GM23338 (cell line): ENCODE results near the gene CNPY3. TPM values are rescaled to one million over a fixed set of nuclear protein-coding genes. Genes with fewer than 3 reads are reported as not detected.

Source experiments
- ATAC-seq: fragments of 200-7000 bp; cut with Tn5 transposase; 3 replicates; pipeline ENCODE4 v1.9.1; 2020
- DNase-seq: peaks from one replicate; pipeline ENCODE4 v3.0.0-alpha.2; 2015; ENCODE audit warnings: low spot score
- H2AFZ ChIP-seq: fragments of 200-600 bp; sonication (generic); 2 replicates; pipeline ENCODE4 v1.8.0; 2016; ENCODE audit warnings: antibody characterized with exemption, mild to moderate bottlenecking, moderate library complexity
- H3F3A ChIP-seq: fragments of 200-600 bp; sonication (generic); replicated peaks from 2 replicates; pipeline ENCODE4 v1.8.0; 2017; ENCODE audit warnings: antibody characterized with exemption, mixed run types, low read depth
- H3K27ac ChIP-seq: fragments of 200-600 bp; sonication (generic); 2 replicates; pipeline ENCODE4 v1.6.1; 2016; ENCODE audit warnings: low read depth
- H3K27me3 ChIP-seq: fragments of 200-600 bp; sonication (generic); 2 replicates; pipeline ENCODE4 v1.8.0; 2016; ENCODE audit warnings: mild to moderate bottlenecking, mixed run types, moderate library complexity; ENCODE audit not compliant: insufficient read depth
- H3K36me3 ChIP-seq: fragments of 200-600 bp; sonication (generic); 2 replicates; pipeline ENCODE4 v1.8.0; 2016; ENCODE audit warnings: mild to moderate bottlenecking; ENCODE audit not compliant: insufficient read depth
- H3K4me1 ChIP-seq: fragments of 200-600 bp; sonication (generic); 2 replicates; pipeline ENCODE4 v1.8.0; 2016; ENCODE audit warnings: mild to moderate bottlenecking, moderate library complexity; ENCODE audit not compliant: insufficient read depth
- H3K4me2 ChIP-seq: fragments of 200-600 bp; sonication (generic); 2 replicates; pipeline ENCODE4 v1.7.1; 2017; ENCODE audit warnings: mixed run types
- H3K4me3 ChIP-seq: fragments of 200-600 bp; sonication (generic); 2 replicates; pipeline ENCODE4 v1.6.1; 2016; ENCODE audit warnings: mixed run types
- H3K79me2 ChIP-seq: fragments of 200-600 bp; sonication (generic); replicated peaks from 2 replicates; pipeline ENCODE4 v1.8.0; 2017; ENCODE audit warnings: mild to moderate bottlenecking; ENCODE audit not compliant: insufficient read depth
- H3K9me2 ChIP-seq: fragments of 200-600 bp; sonication (generic); 2 replicates; pipeline ENCODE4 v1.8.0; 2017; ENCODE audit not compliant: insufficient read depth
- H4K20me1 ChIP-seq: fragments of 200-600 bp; sonication (generic); replicated peaks from 2 replicates; pipeline ENCODE4 v1.8.0; 2017; ENCODE audit warnings: mild to moderate bottlenecking; ENCODE audit not compliant: insufficient read depth
- H3K27ac Mint-ChIP-seq: 2 replicates; pipeline ENCODE4 v1.8.0; 2020; ENCODE audit warnings: inconsistent platforms, mild to moderate bottlenecking, moderate library complexity, mixed read lengths
- H3K27me3 Mint-ChIP-seq: 3 replicates; pipeline ENCODE4 v1.8.0; 2022; ENCODE audit warnings: low read depth, mild to moderate bottlenecking, moderate library complexity, mixed read lengths, inconsistent platforms; ENCODE audit not compliant: insufficient read depth, poor library complexity
- H3K36me3 Mint-ChIP-seq: 3 replicates; pipeline ENCODE4 v1.8.0; 2021; ENCODE audit warnings: low read depth, mild to moderate bottlenecking, inconsistent platforms, moderate library complexity, mixed read lengths
- H3K4me1 Mint-ChIP-seq: 3 replicates; pipeline ENCODE4 v1.8.0; 2020; ENCODE audit warnings: mild to moderate bottlenecking, inconsistent platforms, mixed read lengths
- H3K4me3 Mint-ChIP-seq: 3 replicates; pipeline ENCODE4 v1.8.0; 2021; ENCODE audit warnings: moderate library complexity, mild to moderate bottlenecking, inconsistent platforms, mixed read lengths
- H3K9me3 Mint-ChIP-seq: 3 replicates; pipeline ENCODE4 v1.8.0; 2020; ENCODE audit warnings: moderate library complexity, mild to moderate bottlenecking, inconsistent platforms, mixed read lengths
- CREB1 ChIP-seq: fragments of 250-450 bp; sonication (Bioruptor Pico); IDR thresholded peaks from 2 replicates; pipeline ENCODE4 v1.5.0; 2020; ENCODE audit warnings: low read depth, mild to moderate bottlenecking, moderate library complexity
- ETS1 ChIP-seq: IDR thresholded peaks from 2 replicates; pipeline ENCODE4 v1.6.1; 2016; ENCODE audit warnings: antibody characterized with exemption
- EZH2 ChIP-seq: fragments of 200-600 bp; sonication (generic); IDR thresholded peaks from one replicate; pipeline ENCODE4 v1.8.0; 2017; ENCODE audit warnings: antibody characterized with exemption, mild to moderate bottlenecking, low read depth; ENCODE audit not compliant: unreplicated experiment
- EZH2phosphoT487 ChIP-seq: fragments of 200-600 bp; sonication (generic); IDR thresholded peaks from one replicate; pipeline ENCODE4 v1.8.1; 2018; ENCODE audit warnings: antibody characterized with exemption; ENCODE audit not compliant: unreplicated experiment
- JUNB ChIP-seq: IDR thresholded peaks from one replicate; pipeline ENCODE4 v1.6.1; 2016; ENCODE audit warnings: antibody characterized with exemption; ENCODE audit not compliant: unreplicated experiment
- NANOG ChIP-seq: IDR thresholded peaks from 2 replicates; pipeline ENCODE4 v1.6.1; 2016; ENCODE audit warnings: antibody characterized with exemption, borderline replicate concordance
- POLR2AphosphoS5 ChIP-seq: IDR thresholded peaks from 2 replicates; pipeline ENCODE4 v1.6.1; 2016; ENCODE audit warnings: antibody characterized with exemption, low read depth
- STAT1 ChIP-seq: IDR thresholded peaks from one replicate; pipeline ENCODE4 v1.6.1; 2016; ENCODE audit warnings: antibody characterized with exemption; ENCODE audit not compliant: unreplicated experiment
- ZNF114 ChIP-seq: fragments of 250-450 bp; sonication (Bioruptor Pico); IDR thresholded peaks from 2 replicates; pipeline ENCODE4 v1.5.0; 2020; ENCODE audit warnings: mild to moderate bottlenecking, moderate library complexity
- ZNF331 ChIP-seq: fragments of 250-450 bp; sonication (Bioruptor Pico); IDR thresholded peaks from 2 replicates; pipeline ENCODE4 v1.5.0; 2020; ENCODE audit warnings: low read depth, mild to moderate bottlenecking, moderate library complexity
- ZNF462 ChIP-seq: fragments of 250-450 bp; sonication (Bioruptor Pico); IDR thresholded peaks from 2 replicates; pipeline ENCODE4 v1.5.0; 2020; ENCODE audit warnings: mild to moderate bottlenecking, moderate library complexity
- polyA plus RNA-seq: library from polyadenylated mRNA; unstranded; fragments of >200 nt; fragmentation: Nextera tagmentation; extraction: Ambion mirVana; gene quantifications from 2 replicates; pipeline ENCODE4 v1.2.1, GENCODE V29; 2016
- total RNA-seq: library from RNA; depleted of rRNA; stranded (reverse); fragments of >200 nt; shearing (Covaris generic); gene quantifications from 2 replicates; pipeline ENCODE4 v1.2.3, GENCODE V29; 2014
- TF ChIP-seq, protein P1 (sequence below), 2 experiments: fragments of 200-600 bp in 1 of 2; sonication (generic) in 1 of 2; conservative IDR thresholded peaks; 2 replicates each; pipeline versions ENCODE4 v1.5.1 to v1.6.1; 2016 to 2017; ENCODE audit warnings: antibody characterized with exemption in 2 of 2, low read depth in 2 of 2, mild to moderate bottlenecking in 2 of 2, moderate library complexity in 1 of 2
- TF ChIP-seq, protein P2 (sequence below): IDR thresholded peaks from one replicate; pipeline ENCODE4 v1.6.1; 2018; ENCODE audit warnings: antibody characterized with exemption; ENCODE audit not compliant: unreplicated experiment

Gene CNPY3
- total and polyA plus RNA-seq, 2 experiments from 2014 or later = 67.0 to 74.5 TPM

DNA sequence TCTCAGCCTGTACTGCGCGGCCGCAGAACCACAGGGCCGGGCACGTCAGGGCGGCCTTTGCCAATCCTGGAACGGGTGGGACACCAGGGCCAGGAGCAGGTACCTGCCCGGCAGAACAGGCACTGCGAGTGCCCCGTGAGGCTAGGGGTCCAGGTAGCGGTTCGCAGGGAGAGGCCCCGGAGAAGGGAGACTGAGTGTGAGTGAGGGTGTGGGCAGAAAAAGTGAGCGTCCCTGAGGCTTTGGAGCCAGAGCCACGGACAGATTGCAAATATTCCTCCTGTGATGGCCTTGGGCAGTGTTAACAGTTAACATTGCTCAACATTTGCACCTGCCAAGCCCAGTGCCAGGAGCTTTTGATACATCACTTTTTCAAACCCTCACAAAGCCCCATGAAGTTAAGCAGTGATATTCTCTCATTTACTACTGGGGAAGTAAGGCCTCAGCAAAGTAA lies 31.8 kb downstream of the CNPY3 start:
- DNase-seq (no peak), ATAC-seq (no peak)
- Mint-ChIP-seq H3K27me3 (peaks cover 25% of the 10 kb centered on the region), H3K4me3 (peak overlapping the region; percentile 84), H3K9me3 (no peaks in the 10 kb centered on the region), H3K27ac (no peak overlapping the region), H3K36me3 (peaks cover 3% of the 10 kb centered on the region; the same call in 2 of the 3 replicates), H3K4me1 (peaks cover 9% of the 10 kb centered on the region; the same call in 2 of the 3 replicates)
- H3K9me2 ChIP-seq = no peaks in the 10 kb centered on the region
- H2AFZ ChIP-seq = peak overlapping the region; percentile 98
- no peaks in the 10 kb centered on the region for H4K20me1 ChIP-seq
- peak overlapping the region; percentile 88 for H3K4me2 ChIP-seq
- H3F3A ChIP-seq = peaks cover 17% of the 10 kb centered on the region; the same call in 1 of the 2 replicates
- TF ChIP-seq, protein P1, sequence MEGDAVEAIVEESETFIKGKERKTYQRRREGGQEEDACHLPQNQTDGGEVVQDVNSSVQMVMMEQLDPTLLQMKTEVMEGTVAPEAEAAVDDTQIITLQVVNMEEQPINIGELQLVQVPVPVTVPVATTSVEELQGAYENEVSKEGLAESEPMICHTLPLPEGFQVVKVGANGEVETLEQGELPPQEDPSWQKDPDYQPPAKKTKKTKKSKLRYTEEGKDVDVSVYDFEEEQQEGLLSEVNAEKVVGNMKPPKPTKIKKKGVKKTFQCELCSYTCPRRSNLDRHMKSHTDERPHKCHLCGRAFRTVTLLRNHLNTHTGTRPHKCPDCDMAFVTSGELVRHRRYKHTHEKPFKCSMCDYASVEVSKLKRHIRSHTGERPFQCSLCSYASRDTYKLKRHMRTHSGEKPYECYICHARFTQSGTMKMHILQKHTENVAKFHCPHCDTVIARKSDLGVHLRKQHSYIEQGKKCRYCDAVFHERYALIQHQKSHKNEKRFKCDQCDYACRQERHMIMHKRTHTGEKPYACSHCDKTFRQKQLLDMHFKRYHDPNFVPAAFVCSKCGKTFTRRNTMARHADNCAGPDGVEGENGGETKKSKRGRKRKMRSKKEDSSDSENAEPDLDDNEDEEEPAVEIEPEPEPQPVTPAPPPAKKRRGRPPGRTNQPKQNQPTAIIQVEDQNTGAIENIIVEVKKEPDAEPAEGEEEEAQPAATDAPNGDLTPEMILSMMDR (conservative IDR thresholded peaks at IDR 0.05; ENCODE audit: low read depth in 2 of 2) = no peak
- TF ChIP-seq ETS1 = no peak
- TF ChIP-seq CREB1 (CRISPR knock-in tag) = no peak
- no peak for TF ChIP-seq ZNF114 (CRISPR knock-in tag)
- TF ChIP-seq EZH2phosphoT487 = no peak
- TF ChIP-seq, protein P2, sequence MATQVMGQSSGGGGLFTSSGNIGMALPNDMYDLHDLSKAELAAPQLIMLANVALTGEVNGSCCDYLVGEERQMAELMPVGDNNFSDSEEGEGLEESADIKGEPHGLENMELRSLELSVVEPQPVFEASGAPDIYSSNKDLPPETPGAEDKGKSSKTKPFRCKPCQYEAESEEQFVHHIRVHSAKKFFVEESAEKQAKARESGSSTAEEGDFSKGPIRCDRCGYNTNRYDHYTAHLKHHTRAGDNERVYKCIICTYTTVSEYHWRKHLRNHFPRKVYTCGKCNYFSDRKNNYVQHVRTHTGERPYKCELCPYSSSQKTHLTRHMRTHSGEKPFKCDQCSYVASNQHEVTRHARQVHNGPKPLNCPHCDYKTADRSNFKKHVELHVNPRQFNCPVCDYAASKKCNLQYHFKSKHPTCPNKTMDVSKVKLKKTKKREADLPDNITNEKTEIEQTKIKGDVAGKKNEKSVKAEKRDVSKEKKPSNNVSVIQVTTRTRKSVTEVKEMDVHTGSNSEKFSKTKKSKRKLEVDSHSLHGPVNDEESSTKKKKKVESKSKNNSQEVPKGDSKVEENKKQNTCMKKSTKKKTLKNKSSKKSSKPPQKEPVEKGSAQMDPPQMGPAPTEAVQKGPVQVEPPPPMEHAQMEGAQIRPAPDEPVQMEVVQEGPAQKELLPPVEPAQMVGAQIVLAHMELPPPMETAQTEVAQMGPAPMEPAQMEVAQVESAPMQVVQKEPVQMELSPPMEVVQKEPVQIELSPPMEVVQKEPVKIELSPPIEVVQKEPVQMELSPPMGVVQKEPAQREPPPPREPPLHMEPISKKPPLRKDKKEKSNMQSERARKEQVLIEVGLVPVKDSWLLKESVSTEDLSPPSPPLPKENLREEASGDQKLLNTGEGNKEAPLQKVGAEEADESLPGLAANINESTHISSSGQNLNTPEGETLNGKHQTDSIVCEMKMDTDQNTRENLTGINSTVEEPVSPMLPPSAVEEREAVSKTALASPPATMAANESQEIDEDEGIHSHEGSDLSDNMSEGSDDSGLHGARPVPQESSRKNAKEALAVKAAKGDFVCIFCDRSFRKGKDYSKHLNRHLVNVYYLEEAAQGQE = no peak
- no peak for TF ChIP-seq STAT1
- TF ChIP-seq ZNF331 (CRISPR knock-in tag) = no peak
- no peak for TF ChIP-seq POLR2AphosphoS5
- no peak for TF ChIP-seq ZNF462
- no peak for TF ChIP-seq NANOG
- no peak for TF ChIP-seq EZH2
- TF ChIP-seq JUNB = no peak
- H3K4me1 ChIP-seq = peaks cover 7% of the 10 kb centered on the region; the same call in 1 of the 2 replicates
- H3K79me2 ChIP-seq = no peaks in the 10 kb centered on the region
- peak overlapping the region; percentile 72 for H3K4me3 ChIP-seq
- no peak overlapping the region for H3K27ac ChIP-seq
- no peaks in the 10 kb centered on the region; the same call in 1 of the 2 replicates for H3K36me3 ChIP-seq
- peaks cover 24% of the 10 kb centered on the region for H3K27me3 ChIP-seq
